Endothelial cell of umbilical vein (primary cell): ENCODE results near the gene DIP2C. TPM values are rescaled to one million over a fixed set of nuclear protein-coding genes. Genes with fewer than 3 reads are reported as not detected.

ENCODE experiments used
- BruUV-seq: library from RNA; stranded (reverse); fragments of 400-500 nt; replicated peaks from 2 replicates; lab custom pipeline; 2021; lab: Mats Ljungman, UMichigan
- CTCF ChIA-PET: fragments of 300-600, 350-600 bp; sonication (Branson Sonifier 250); formaldehyde crosslinking; loops from one replicate; lab custom pipeline; 2021; ENCODE audit warnings: antibody characterized with exemption, inconsistent platforms; lab: Charles Lee
- POLR2A ChIA-PET: fragments of 300-600, 350-600 bp; sonication (Branson Sonifier 250); formaldehyde crosslinking; loops from one replicate; lab custom pipeline; 2021; ENCODE audit warnings: antibody characterized with exemption, inconsistent platforms; lab: Charles Lee
- DNase-seq: peaks from one replicate; pipeline ENCODE4 v3.0.0-alpha.2; 2011; ENCODE audit warnings: low read depth, low spot score
- FAIRE-seq: peaks from 2 replicates; lab custom pipeline; 2011; peaks lifted over from hg19 to GRCh38; lab: Jason Lieb, UNC
- H2AFZ ChIP-seq: 2 replicates; pipeline ENCODE4 v1.6.0; 2012; ENCODE audit warnings: low read depth, low read length, control low read depth, inconsistent platforms
- H3K27ac ChIP-seq: 2 replicates; pipeline ENCODE4 v1.5.1; 2011; ENCODE audit warnings: low read depth, mild to moderate bottlenecking, control low read depth, low read length, moderate library complexity; ENCODE audit not compliant: insufficient read depth
- H3K27me3 ChIP-seq, 2 experiments: 2 replicates each; pipeline versions ENCODE4 v1.6.0 to v1.6.1; 2011; ENCODE audit warnings: low read length in 2 of 2, mixed read lengths in 1 of 2; ENCODE audit not compliant: control insufficient read depth in 2 of 2, insufficient read depth in 2 of 2
- H3K36me3 ChIP-seq, 2 experiments: 2 replicates in 1 of 2; 3 replicates in 1 of 2; pipeline ENCODE4 v1.5.1; 2011; ENCODE audit warnings: low read length in 2 of 2, mild to moderate bottlenecking in 1 of 2, moderate library complexity in 1 of 2; ENCODE audit not compliant: control insufficient read depth in 2 of 2, insufficient read depth in 2 of 2; ENCODE audit errors: extremely low read depth in 1 of 2
- H3K4me1 ChIP-seq: 3 replicates; pipeline ENCODE4 v1.5.1; 2011; ENCODE audit warnings: mild to moderate bottlenecking, low read length; ENCODE audit not compliant: control insufficient read depth, insufficient read depth; ENCODE audit errors: extremely low read depth
- H3K4me2 ChIP-seq: 2 replicates; pipeline ENCODE4 v1.6.1; 2011; ENCODE audit warnings: low read length, control low read depth, mixed read lengths; ENCODE audit not compliant: insufficient read depth
- H3K4me3 ChIP-seq, 3 experiments: fragments of 200-600 bp in 1 of 3; sonication (generic), shearing (Covaris generic) in 1 of 3; replicated peaks in 1 of 3; 2 replicates each; pipeline ENCODE4 v1.5.1; 2011 to 2016; ENCODE audit warnings: control low read depth in 3 of 3, low read length in 3 of 3, mild to moderate bottlenecking in 2 of 3, inconsistent platforms in 1 of 3, low read depth in 1 of 3, moderate library complexity in 1 of 3; ENCODE audit not compliant: insufficient read depth in 1 of 3
- H3K79me2 ChIP-seq: 2 replicates; pipeline ENCODE4 v1.6.0; 2012; ENCODE audit warnings: low read length, inconsistent platforms; ENCODE audit not compliant: control insufficient read depth, insufficient read depth
- H3K9ac ChIP-seq: replicated peaks from 2 replicates; pipeline ENCODE3; 2011; ENCODE audit warnings: low read length, control low read depth; ENCODE audit not compliant: insufficient read depth; ENCODE audit errors: extremely low read depth
- H3K9me1 ChIP-seq: replicated peaks from 3 replicates; pipeline ENCODE4 v1.6.0; 2011; ENCODE audit warnings: mild to moderate bottlenecking, low read length; ENCODE audit not compliant: control insufficient read depth, insufficient read depth; ENCODE audit errors: extremely low read depth
- H3K9me3 ChIP-seq: replicated peaks from 2 replicates; pipeline ENCODE4 v1.5.1; 2012; ENCODE audit warnings: low read length, inconsistent platforms; ENCODE audit not compliant: control insufficient read depth, insufficient read depth
- H4K20me1 ChIP-seq: replicated peaks from 2 replicates; pipeline ENCODE3; 2011; ENCODE audit warnings: mild to moderate bottlenecking, low read length; ENCODE audit not compliant: control insufficient read depth, insufficient read depth; ENCODE audit errors: extremely low read depth
- EZH2 ChIP-seq: IDR thresholded peaks from 2 replicates; pipeline ENCODE4 v1.6.1; 2012; ENCODE audit warnings: borderline replicate concordance, low read depth, mild to moderate bottlenecking, moderate library complexity, low read length, inconsistent platforms; ENCODE audit not compliant: severe bottlenecking
- FOS ChIP-seq: IDR thresholded peaks from 2 replicates; pipeline ENCODE4 v1.6.1; 2011; ENCODE audit warnings: mild to moderate bottlenecking, low read length, moderate library complexity, borderline replicate concordance; ENCODE audit not compliant: insufficient read depth
- GATA2 ChIP-seq: IDR thresholded peaks from 2 replicates; pipeline ENCODE4 v1.7.0; 2011; ENCODE audit warnings: low read depth, mild to moderate bottlenecking, moderate library complexity, mixed read lengths, low read length; ENCODE audit not compliant: insufficient read length, insufficient read depth
- JUN ChIP-seq: IDR thresholded peaks from 2 replicates; pipeline ENCODE4 v1.6.1; 2011; ENCODE audit warnings: borderline replicate concordance, low read depth; ENCODE audit not compliant: insufficient read length, insufficient read depth
- MYC ChIP-seq: IDR thresholded peaks from one replicate; pipeline ENCODE4 v1.6.1; 2011; ENCODE audit warnings: mild to moderate bottlenecking, low read depth, low read length
- POLR2A ChIP-seq: IDR thresholded peaks from 2 replicates; pipeline ENCODE4 v1.6.1; 2012; ENCODE audit warnings: low read depth, mild to moderate bottlenecking, control low read depth, low read length
- POLR2AphosphoS5 ChIP-seq: IDR thresholded peaks from 2 replicates; pipeline ENCODE4 v1.6.1; 2012; ENCODE audit warnings: low read depth, mild to moderate bottlenecking, control low read depth, low read length, moderate library complexity; ENCODE audit not compliant: insufficient read depth
- dilution Hi-C: fragments of 300-500 bp; cut with MboI; formaldehyde crosslinking; loops from one replicate; pipeline ENCODE4 v1.15.0; 2019; ENCODE audit warnings: low sequenced_read_pairs; ENCODE audit not compliant: extremely low pct_ligation_motif_present
- intact Hi-C: fragments of 100-400 bp; cut with micrococcal nuclease; formaldehyde crosslinking; loops from one replicate; pipeline ENCODE4 v1.10.0; 2022
- polyA plus RNA-seq, 4 experiments: library from polyadenylated mRNA; depleted of rRNA in 3 of 4; stranded (reverse) in 3 of 4; unstranded in 1 of 4; fragments of >200 nt; gene quantifications; 2 replicates each; pipeline versions ENCODE4 v1.2.1 to v1.2.3, GENCODE V29; 2011 to 2012; ENCODE audit warnings: missing spikeins in 1 of 4
- total RNA-seq: library from RNA; stranded (reverse); gene quantifications from 2 replicates; pipeline ENCODE4 v1.2.3, GENCODE V29; 2021
- TF ChIP-seq, protein P1 (sequence below), 2 donors: IDR thresholded peaks; 1 replicate in 1 of 2; 2 replicates in 1 of 2; pipeline ENCODE4 v1.5.1; 2011; ENCODE audit warnings: low read length in 2 of 2, mild to moderate bottlenecking in 2 of 2, moderate library complexity in 2 of 2, control low read depth in 1 of 2, inconsistent platforms in 1 of 2, low read depth in 1 of 2; ENCODE audit not compliant: insufficient read depth in 1 of 2; ENCODE audit errors: extremely low read depth in 1 of 2
- TF ChIP-seq, protein P2 (sequence below): IDR thresholded peaks from 2 replicates; pipeline ENCODE4 v1.6.1; 2011; ENCODE audit not compliant: insufficient read depth, insufficient read length

The DIP2C gene
- total and polyA plus RNA-seq, 2 donors (not counting 3 experiments of a cell fraction or from before 2014, with no cell fraction given): 3.6 to 10.7 TPM

DNA sequence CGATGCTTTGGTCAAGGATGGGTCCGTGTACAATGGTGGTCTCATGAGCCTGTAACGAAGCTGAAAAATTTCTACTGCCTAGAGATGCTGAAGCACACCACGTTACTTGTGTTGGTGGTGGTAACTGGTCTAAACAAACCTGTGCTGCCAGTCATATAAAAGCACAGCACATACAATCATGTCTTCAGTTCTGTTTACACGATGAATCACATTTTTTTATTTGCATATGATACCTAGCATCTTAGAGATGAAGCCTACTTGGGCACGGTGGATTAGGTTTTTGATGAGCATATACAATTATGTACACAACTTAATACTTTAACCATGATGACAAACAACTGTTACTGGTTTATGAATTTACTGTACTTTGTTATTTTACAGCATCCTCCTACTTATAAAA lies 353.2 kb downstream of the DIP2C start:
- dilution Hi-C loops (no loop called here), intact Hi-C loops (no loop called here)
- Histone ChIP-seq H3K27ac (no peak overlapping the region), H3K4me3 (no peak overlapping the region), H3K36me3 (no peaks in the 10 kb centered on the region), H3K4me2 (no peak overlapping the region), H3K9me3 (no peaks in the 10 kb centered on the region), H3K9ac (no peak overlapping the region), H3K27me3 (no peaks in the 10 kb centered on the region), H3K79me2 (no peaks in the 10 kb centered on the region), H2AFZ (no peak overlapping the region), H4K20me1 (no peaks in the 10 kb centered on the region), H3K9me1 (no peaks in the 10 kb centered on the region), H3K4me1 (no peaks in the 10 kb centered on the region)
- CTCF ChIA-PET: no interaction called here
- BruUV-seq: no TSS peak
- POLR2A ChIA-PET: no interaction called here
- DNase-seq (no peak), FAIRE-seq (peak; percentile 21)
- TF ChIP-seq FOS (no peak), GATA2 (no peak)
- TF ChIP-seq, protein P1, sequence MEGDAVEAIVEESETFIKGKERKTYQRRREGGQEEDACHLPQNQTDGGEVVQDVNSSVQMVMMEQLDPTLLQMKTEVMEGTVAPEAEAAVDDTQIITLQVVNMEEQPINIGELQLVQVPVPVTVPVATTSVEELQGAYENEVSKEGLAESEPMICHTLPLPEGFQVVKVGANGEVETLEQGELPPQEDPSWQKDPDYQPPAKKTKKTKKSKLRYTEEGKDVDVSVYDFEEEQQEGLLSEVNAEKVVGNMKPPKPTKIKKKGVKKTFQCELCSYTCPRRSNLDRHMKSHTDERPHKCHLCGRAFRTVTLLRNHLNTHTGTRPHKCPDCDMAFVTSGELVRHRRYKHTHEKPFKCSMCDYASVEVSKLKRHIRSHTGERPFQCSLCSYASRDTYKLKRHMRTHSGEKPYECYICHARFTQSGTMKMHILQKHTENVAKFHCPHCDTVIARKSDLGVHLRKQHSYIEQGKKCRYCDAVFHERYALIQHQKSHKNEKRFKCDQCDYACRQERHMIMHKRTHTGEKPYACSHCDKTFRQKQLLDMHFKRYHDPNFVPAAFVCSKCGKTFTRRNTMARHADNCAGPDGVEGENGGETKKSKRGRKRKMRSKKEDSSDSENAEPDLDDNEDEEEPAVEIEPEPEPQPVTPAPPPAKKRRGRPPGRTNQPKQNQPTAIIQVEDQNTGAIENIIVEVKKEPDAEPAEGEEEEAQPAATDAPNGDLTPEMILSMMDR (IDR thresholded peaks at IDR 0.05; ENCODE audit: extremely low read depth in 1 of 2, insufficient read depth in 1 of 2, low read depth in 1 of 2, low read length in 2 of 2): no peak
- TF ChIP-seq, protein P2, sequence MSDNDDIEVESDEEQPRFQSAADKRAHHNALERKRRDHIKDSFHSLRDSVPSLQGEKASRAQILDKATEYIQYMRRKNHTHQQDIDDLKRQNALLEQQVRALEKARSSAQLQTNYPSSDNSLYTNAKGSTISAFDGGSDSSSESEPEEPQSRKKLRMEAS: no peak

DNA sequence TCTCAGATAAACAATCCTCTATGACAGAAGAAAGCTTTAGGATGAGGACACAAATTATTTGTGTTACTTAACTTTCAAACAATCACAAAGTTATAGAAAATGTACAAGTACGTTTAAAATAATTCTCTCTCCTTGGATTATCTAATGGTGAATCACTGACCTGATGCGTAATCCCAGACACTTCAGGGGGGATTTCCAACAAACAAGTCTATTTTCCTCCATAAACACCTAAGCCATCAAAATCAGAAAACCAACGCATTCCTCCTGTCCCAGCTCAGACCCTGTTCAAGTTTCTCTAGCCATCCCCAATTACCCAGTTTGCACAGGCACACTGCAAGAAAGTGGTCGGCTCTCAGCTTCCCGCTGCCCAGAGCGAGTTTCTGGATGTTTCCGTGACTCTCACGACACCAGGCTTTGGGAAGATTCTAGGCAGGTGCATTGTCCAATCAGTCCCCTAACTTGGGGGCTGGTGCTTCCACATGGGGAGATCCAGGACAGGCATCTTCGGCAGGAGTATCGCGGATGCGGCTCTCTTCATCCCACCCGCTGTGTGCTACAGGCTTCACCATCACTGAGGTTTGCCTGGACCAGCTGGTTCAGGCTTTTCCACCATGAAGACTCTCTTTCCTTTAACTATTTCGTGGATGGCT lies 354.2 kb downstream of the DIP2C start:
- H3K4me2 ChIP-seq: no peak overlapping the region
- no peak for FAIRE-seq
- no peak overlapping the region for H3K4me3 ChIP-seq
- no peaks in the 10 kb centered on the region for H3K36me3 ChIP-seq
- no peaks in the 10 kb centered on the region for H3K4me1 ChIP-seq
- no peaks in the 10 kb centered on the region for H4K20me1 ChIP-seq
- ChIA-PET CTCF (no interaction called here), POLR2A (no interaction called here)
- no peak overlapping the region for H3K27ac ChIP-seq
- H3K27me3 ChIP-seq: no peaks in the 10 kb centered on the region
- H3K9ac ChIP-seq: no peak overlapping the region
- no peak for DNase-seq
- H3K9me3 ChIP-seq: no peaks in the 10 kb centered on the region
- no TSS peak for BruUV-seq
- dilution Hi-C loops: no loop called here
- intact Hi-C loops: no loop called here
- TF ChIP-seq JUN: no peak
- TF ChIP-seq, protein P1 (IDR thresholded peaks at IDR 0.05; ENCODE audit: extremely low read depth in 1 of 2, insufficient read depth in 1 of 2, low read depth in 1 of 2, low read length in 2 of 2): no peak
- TF ChIP-seq GATA2: no peak
- TF ChIP-seq POLR2A: no peak
- TF ChIP-seq MYC: no peak
- no peak for TF ChIP-seq FOS
- TF ChIP-seq EZH2: no peak
- TF ChIP-seq, protein P2: no peak
- TF ChIP-seq POLR2AphosphoS5: no peak
- H3K9me1 ChIP-seq: no peaks in the 10 kb centered on the region
- H2AFZ ChIP-seq: no peak overlapping the region
- no peaks in the 10 kb centered on the region for H3K79me2 ChIP-seq
